Sigmoid colon (tissue), 4 donors: ENCODE measurements around the gene ANGPT4.

Experiments used
- CTCF ChIP-seq, 4 experiments: fragments of 450-650 bp in 3 of 4; fragments of 200-600 bp in 1 of 4; IDR thresholded peaks; one replicate each; pipeline ENCODE4 v1.5.1; 2016 to 2019; ENCODE audit warnings: antibody characterized with exemption in 4 of 4, mild to moderate bottlenecking in 3 of 4, moderate library complexity in 2 of 4
- EP300 ChIP-seq, 4 donors: sonication (generic); formaldehyde crosslinking; IDR thresholded peaks; one replicate each; pipeline ENCODE4 v1.6.1; 2017; ENCODE audit warnings: antibody characterized with exemption in 4 of 4
- POLR2A ChIP-seq, 2 donors: fragments of 450-650 bp; IDR thresholded peaks; one replicate each; pipeline ENCODE4 v1.6.1; 2016; ENCODE audit warnings: antibody characterized with exemption in 2 of 2, mild to moderate bottlenecking in 2 of 2, moderate library complexity in 2 of 2
- POLR2AphosphoS5 ChIP-seq, 4 donors: sonication (generic); formaldehyde crosslinking; IDR thresholded peaks; one replicate each; pipeline ENCODE4 v1.6.1; 2017; ENCODE audit warnings: antibody characterized with exemption in 4 of 4

- no peak for TF ChIP-seq CTCF (IDR thresholded peaks at IDR 0.05)
- TF ChIP-seq POLR2A (IDR thresholded peaks at IDR 0.05): no peak
- TF ChIP-seq POLR2AphosphoS5 (IDR thresholded peaks at IDR 0.05): no peak
- TF ChIP-seq EP300 (IDR thresholded peaks at IDR 0.05): no peak
Measured at GRCh38 chr20:831956-832355, 84.2 kb downstream of the ANGPT4 start.
